Activated CD8-positive, alpha-beta memory T cell treated with anti-CD3 and anti-CD28 coated beads, Interleukin-2, amount 50 U/mL, for 1 hour (primary cell): Measurements from ENCODE around the gene ASB11.

Source experiments
- DNase-seq: peaks from one replicate; pipeline ENCODE4 v3.0.0-alpha.2; 2020; ENCODE audit errors: extremely low read depth

ASB11 gene, protein sequence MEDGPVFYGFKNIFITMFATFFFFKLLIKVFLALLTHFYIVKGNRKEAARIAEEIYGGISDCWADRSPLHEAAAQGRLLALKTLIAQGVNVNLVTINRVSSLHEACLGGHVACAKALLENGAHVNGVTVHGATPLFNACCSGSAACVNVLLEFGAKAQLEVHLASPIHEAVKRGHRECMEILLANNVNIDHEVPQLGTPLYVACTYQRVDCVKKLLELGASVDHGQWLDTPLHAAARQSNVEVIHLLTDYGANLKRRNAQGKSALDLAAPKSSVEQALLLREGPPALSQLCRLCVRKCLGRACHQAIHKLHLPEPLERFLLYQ

DNA sequence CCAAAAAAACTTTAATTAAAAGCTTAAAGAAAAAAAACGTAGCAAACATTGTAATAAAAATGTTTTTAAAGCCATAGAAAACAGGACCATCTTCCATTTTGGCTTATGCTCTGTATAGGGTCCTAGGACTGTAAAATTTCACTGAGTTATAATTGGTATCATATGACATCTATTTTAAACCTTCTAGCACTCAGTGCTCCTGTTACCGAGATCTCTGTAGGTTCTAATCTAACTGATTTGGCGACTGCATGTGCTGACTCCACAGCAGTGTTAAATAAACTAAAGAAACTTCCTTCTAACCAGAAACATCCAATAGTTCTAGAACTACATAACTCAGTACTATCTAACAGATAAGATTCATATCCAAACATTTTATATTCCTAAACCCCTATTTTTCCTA is at the start of gene ASB11:
ASB11 (minus strand) TSS at position 132 of the 400 bp plus-strand sequence; CDS start at position 97, 35 bp downstream.
- DNase-seq: no peak

DNA sequence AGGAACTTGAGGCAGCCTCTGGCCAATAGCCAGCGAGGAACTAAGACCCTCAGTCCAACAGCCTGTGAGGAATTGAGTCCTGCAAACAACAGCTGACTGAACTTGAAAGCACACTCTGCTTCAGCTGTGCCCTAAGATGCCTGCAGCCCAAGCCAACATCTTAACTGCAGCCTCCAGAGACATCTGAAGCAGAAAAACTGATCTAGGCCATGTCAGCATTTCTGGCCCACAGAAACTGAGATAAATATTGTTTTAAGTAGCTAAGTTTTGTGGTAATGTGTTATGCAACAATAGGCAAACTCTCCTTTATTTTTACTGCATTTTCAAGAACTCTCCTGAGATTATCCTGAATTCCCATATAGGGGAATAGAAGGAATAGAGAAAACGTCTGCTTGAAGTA is 44.3 kb upstream of the ASB11 start:
- DNase-seq: no peak

DNA sequence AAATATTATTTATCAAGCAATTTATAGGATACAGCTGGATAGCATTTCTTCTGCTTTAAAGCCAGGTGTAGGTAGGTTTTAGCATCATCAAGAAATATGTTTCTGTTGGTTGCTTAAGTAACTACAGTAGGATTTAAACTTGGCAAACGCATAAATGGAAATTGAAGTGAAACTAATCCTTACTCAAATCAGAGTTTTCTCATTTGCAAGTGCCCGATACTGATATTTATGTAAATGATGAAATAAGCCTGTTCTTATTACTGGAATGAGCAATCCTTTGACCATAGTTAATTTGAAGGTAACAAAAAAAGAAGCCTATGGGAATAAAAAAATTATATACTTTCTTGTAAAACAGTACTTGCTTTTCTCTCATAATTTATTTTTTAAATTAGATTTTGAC is 43.1 kb upstream of the ASB11 start:
- no peak for DNase-seq

DNA sequence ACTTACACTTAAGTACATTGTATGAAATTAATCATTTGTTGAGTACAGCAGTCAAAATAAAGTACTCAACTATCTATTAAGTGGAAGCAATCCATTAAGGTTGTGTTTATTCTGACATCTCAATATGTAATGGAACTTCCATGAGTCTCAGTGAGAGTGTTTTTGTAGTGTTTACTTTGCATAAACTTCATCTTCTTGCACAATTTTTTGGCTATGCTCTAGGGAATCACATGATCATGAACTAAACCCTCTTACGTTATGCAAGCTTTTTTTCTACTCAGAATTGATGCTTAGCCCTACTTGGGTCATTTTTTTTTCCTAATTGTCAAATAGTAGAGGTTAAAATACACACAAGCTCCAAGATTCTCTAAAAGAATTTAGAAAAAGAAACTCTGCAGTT is 41.0 kb upstream of the ASB11 start:
- no peak for DNase-seq

DNA sequence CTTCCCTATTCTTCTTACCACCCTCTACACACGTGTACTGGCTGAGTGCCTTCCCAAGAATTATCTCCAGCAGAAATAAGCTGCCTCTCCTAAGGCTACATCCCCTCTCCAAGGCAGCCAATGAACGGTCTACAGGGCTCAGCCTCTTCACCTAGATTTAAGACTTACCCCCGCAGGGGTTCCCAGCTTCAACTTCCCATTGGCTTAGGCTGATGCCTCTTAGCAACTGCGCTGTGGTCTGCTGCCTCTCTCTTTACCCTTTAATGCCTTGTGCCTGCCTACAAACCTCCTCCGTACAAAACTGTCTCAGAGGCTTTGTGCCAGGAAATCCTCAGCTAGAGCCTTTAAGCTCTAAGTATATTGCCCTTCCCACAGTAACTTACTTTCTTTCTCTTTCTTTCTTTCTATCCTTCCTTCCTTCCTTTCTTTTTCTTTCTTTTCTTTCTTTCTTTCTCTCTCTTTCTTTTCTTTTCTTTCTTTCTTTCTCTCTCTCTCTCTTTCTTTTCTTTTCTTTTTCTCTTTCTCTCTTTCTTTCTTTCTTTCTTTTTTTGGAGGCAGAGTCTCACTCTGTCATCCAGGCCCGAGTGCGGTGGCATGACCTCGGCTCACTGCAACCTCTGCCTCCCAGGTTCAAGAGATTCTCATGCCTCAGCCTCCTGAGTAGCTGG is 35.0 kb upstream of the ASB11 start:
- no peak for DNase-seq

DNA sequence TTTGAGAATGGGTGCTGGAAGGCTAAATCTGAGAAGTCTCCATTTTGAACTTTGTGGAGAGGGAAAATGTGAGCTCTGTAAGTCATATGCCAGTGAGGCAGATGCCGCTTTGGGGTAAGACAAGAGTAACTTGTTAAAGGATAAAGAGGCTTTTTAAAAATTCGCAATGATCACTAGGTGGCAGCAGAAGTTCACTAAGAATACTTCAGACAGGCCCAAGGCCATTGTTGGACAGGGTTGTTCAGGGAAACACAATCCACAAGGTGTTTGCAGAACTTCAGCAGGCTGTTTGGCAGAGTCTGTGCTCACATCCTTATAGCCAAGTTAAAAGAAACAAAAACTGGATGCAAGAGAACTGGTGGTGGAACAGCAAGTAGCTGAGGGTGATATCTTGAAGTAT is 33.6 kb upstream of the ASB11 start:
- DNase-seq: no peak

DNA sequence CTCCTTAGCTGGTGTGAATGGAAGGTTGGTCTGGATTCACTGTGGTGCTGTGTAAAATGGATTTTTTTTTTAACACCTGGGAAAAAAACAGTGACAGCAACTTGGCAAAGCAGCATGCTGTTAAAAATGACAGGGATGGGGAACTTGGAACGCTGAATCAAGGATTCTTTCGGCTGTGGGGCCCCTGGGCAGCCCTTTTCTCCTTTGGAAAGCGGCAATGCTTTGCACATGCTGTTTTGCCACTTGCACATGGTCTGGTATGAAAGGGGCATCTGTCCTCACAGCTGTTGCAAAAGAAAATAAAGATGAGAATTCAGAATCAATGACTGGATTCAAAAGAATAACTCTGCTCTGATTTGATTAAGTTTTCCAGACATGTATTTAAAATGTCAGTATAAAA is 30.5 kb upstream of the ASB11 start:
- no peak for DNase-seq

DNA sequence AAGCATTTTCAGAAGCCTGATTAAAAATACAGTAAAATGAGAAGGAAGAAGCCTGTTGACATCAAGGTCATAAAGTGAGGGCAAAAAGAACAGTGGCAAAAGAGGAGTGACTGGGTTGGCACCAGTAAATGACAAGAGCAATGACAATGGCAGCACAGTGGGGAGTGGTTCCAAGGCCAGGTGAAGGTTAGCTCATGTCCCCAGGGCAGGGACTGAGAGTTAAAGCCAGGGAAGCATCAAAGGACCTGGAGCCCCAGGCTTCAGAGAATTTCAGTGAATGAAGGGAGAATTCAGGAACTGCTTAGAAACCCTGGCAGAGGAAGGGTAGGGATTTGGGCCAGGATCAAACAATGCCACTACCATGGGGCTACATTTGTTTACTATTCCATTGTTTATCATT is 28.7 kb upstream of the ASB11 start:
- no peak for DNase-seq

DNA sequence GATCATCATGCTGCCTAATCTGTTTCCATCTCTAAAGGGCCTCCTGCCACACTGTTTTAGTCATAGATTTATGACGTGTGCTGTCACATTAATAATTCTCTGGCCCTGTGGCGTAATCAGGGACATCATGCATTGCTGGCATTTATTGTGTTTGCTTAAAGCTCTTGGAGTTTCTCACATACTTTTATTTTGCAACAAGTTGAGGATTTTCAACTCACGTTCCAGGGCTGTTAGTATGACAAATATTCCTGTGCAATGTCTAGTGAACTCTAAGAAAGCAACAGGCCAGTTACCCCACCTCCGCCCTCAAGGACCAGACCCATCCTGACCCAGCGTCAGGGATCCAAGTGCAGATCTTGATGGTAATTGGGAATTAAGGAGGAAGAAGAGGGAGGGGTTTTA is 27.6 kb upstream of the ASB11 start:
- DNase-seq: no peak

DNA sequence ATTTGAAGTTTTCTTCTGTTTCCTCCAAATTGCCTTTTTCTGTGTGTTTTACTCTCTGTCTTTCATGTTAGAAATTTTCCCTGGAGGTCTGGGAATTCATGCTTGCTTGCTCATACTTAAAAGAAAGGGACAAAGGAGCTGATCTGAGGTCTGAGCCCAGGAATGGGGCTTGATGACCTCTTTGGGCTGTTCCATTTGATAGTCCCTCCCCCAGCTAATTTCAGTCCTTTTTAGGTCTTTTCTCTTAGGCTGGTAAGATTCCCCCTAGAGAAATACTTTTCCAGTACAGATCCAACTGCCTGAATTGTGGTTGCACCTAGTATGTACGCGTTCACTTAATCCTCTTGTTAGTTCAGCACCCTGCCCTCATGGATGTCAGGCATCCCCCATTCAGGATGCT is 25.4 kb upstream of the ASB11 start:
- DNase-seq: no peak

DNA sequence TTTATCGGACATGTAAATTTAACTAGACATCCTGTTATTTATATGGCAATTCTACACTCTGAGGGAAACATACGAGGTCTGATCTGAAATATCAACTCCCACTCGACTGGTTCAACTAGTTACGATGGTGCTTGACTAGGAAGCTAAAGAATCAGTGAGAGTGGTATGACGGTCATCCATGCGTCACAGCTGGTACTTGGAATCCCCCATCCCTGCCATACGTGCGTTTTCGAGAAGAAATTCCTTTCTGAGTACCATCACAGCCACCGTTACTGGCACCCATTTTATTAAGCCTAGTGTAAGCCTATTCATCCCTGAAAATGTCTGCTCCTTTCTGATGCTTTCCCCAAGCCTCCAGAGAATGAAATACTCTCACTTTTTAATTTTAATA is 20.6 kb upstream of the ASB11 start:
- peak; percentile 38 for DNase-seq

DNA sequence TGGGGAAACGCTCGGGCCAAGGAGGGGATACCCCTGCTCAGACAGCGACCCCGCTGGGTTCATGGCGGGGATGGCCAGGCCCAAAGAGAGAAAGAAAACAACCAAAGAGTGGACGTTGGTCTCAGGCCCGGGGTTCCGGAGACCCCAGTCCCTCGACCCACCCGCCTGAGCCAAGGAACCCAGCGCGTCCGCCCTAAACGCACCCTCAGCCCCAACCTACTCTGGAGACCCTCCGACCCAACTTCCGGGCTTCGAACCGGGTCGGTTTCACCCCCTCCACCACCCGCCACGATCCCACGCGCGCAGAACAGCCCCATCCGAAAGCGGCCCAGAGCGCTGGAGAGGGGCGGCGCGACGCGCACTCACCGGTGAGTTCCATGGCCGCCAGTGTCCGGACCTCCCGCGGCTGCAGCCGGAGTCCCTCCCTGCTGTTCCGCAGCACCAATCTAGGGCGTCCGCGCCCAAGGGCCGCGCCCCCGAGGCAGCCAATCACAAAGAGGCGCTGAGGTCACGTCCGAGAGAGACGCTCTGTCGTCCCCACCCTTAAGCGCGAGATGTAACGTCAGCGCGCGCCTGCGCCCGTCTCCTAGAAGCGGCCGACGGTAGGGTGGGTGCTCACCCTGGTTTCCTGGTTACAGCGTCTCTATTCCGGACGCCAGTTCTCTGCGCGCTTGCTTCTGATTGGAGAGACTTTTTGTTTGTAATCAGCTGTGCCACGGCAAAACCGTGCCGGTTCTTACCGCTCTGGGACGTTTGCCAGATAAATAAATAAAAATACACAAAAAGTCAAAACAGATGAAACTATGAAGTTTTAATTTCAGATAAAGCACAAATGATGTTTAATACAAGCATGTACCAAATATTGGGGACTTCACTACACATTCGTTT is 19.9 kb upstream of the ASB11 start, which contains the start of gene PIGA:
PIGA (minus strand) TSS at position 389 of the 888 bp plus-strand sequence. CDS start 3,593 bp downstream, outside the sequence.
- DNase-seq: peak; percentile 71

DNA sequence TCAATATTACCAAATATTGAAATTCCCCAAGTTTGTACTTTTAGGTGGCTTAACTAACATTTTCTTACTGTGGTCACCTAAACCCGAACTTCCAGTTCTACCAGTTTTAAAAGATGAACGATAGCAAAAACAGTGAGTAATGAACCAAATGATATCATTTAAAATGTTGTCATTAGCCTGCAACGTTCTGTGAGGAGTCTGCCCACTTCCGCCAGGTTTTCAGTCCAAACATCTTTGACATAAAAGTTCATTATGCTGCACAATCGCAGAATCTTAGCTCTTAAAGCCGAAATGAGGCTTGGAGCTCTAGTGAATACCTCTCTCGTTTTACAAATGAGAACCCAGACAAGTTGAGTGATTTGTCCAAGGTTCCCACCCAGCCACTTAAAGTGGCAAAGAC is 19.1 kb upstream of the ASB11 start:
- DNase-seq: no peak

DNA sequence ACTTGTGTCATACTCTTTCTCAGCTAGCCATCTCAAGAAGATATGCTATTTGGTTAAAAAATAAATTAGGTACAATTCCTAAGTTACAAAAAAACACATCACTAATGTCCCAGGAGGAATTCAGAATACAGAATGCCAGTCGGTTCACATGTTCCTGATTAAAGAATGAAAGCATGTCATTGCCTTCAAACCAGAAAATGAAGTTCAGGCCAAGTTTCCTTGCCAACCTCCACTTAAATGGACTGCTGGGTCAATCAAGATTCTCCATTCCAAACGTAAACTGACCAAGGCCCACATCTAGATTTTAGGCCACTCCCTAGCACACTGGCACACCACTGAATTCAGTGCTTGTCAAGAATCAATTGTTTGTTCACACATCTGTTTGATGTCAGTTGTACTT is 13.4 kb upstream of the ASB11 start:
- no peak for DNase-seq

DNA sequence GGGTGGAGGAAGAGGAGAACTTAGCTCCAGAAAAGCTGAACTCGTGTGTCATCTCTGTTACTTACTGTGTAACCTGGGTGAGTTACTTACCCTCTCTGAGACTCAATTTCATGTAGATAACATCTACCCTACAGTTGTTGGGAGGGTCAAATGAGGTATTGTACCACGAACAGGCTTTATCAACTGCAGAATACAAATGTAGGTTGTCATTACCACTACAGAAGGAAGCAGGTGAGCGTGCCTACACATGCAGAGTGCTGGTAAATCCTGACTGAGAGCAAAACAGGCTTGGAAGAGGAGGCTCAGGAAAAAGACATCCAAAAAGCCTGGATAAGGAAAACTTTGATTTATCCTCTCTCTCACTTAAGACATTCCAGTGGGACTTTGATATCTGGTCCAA is 12.7 kb upstream of the ASB11 start:
- DNase-seq: no peak

DNA sequence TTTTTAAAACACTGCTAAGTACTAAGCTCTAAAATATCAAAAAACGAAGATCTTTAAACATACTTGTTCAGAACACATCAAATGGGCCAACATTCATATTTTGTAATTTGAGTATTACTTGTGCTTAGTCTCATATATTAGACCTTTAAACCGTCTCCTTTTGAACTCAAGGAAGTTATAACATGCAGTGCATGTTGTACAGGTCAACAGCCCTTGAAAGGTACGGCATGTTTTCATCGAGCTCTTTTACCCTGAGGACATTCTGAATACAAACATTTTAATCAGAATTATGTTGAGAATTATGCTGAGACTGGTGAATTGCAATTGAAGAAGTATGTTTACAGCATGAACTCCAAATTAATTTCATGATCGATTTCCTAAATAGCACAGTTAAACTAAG is 7.0 kb upstream of the ASB11 start:
- no peak for DNase-seq

DNA sequence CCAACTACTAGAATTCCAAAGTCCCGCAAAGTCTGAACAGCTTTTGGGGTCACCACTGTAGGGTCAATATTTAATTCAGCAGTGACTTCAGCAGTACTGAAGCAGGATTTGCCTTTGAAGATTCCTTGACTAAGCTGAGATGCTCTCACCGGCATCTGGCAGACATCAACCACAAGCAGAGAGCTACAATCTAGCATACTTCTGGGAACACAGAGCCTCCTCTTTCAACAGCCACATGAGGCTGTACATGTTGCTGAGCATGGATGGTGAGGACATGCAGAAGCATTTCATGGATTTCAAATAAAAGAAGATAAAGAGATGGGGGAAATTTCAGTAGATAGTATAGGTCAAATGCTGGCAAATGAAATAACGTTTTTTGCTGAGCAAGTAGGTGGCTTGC is 6.6 kb upstream of the ASB11 start:
- no peak for DNase-seq

DNA sequence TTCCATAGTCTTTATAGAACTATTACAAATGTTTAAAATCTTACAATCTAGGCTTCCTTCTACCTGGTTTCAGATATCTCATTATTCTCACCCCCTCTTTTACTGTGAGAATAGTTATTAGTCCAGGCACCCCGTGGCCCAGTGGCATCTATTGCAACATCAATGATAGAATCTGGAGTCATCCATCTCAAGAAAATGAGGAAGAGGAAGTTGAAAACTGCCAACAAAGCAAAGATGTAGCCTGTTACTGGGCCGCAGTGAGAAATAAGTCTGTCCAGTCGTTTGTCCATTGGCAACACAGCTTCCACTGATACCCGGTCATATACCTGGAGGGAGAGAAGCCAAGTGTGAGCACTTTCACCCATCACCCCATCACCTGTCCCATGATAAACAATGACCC is 6.0 kb upstream of the ASB11 start:
- DNase-seq: no peak

DNA sequence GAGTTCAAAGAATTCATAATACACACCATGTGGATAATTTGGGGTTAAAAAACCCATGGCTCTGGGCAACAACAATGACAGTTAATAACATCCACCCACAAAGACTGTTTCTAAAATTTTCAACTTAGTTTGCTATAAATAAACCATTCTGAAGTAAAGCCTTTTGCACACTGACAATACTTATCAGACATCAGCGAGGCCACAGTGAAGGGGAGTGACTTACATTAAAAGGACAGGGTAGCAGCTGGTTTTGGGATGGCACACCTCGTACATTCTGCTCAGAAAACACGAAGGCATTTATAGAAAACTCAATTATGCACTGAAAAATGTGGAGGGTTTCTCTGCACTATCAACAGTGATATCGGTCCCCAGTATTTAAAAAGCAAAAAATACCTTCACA is 4.9 kb upstream of the ASB11 start:
- no peak for DNase-seq

DNA sequence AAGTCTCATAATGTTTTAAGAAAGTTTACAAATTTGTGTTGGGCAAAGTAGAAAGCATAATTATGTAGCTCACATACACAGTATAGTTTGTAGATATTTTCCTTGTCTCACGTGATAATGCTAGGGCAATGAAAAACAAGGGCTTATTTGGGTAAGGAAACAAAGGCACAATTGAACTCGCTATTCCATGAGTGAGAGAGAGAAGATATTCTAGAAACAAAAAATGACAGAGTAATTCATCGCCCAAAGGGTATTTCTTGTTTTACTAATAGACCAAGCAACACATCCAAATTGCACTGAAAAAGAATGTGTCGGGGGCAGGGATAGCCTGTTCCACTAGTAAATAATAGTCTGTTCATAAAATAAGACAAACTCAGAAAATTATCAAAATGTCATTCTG is 3.6 kb upstream of the ASB11 start:
- DNase-seq: no peak

DNA sequence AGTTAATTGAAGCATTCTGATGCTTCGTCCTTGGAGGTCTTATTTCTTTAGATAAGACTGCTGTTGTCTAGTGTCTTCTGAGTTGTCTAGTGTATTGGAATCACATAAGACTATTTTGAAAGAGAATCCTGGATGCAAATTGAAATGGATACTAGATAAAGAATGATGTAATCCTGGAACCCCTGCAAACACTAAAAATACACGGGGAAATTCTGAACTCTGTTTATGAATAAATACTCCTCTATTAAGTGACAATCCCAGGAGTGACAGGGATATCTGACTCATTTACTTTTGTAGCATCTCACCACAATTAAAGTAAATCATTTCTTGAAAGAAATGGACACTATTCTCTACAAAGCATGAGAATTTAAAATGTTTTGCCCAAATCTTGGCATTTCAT is 968 bp downstream of the ASB11 start:
- DNase-seq: no peak

DNA sequence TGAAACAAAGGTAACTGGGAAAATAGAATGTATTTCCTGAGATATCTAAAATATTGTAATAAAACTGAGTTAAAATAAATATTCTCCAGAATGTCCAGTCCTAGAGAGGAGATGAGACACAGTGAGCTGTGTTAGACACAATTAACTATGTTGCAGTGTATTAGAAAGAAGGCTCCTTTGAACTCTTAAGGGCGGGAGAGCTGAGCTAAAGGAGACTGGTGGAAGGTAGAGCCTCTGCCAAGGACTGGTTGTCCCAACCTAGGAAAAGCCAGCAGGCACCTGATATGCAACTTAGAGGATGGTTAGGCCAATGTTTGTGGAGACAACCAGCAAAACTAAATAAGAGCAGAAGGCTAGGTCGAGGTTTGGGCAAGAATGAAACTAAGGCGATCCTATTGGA is 4.3 kb downstream of the ASB11 start:
- no peak for DNase-seq

DNA sequence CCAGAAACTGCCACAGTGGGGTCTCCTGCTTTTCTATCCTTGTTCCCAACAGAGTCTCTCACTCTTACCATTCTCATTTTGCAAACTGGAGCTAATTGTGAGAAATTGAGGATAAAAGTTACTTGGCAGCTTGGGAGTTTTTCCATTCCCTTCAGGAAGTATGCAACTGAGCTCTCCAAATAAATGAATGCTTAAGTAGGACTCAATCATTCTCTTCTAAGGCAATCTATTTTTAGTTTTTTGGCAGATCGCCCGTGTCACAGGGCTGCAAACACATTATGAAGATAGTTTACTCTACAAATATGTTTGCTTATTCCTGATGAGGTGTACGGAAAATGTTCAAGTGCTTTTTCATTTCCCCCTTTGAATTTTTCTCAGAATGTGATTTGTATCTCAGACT is 5.3 kb downstream of the ASB11 start:
- DNase-seq: no peak
